Activated CD8-positive, alpha-beta T cell treated with anti-CD3 and anti-CD28 coated beads for 36 hours (primary cell): Measurements from ENCODE around the gene ZC3H12A. TPM values are rescaled to one million over a fixed set of nuclear protein-coding genes. Genes with fewer than 3 reads are reported as not detected.

Experiments
- ATAC-seq: fragments of 200-7000 bp; cut with Tn5 transposase; one replicate; pipeline ENCODE4 v1.10.0; 2021; ENCODE audit warnings: mild to moderate bottlenecking, moderate library complexity
- CTCF ChIA-PET: fragments of 350-600 bp; sonication (Branson Sonifier 250); formaldehyde crosslinking; loops from one replicate; lab custom pipeline; 2021; ENCODE audit warnings: antibody characterized with exemption; lab: Charles Lee
- POLR2A ChIA-PET: fragments of 350-600 bp; sonication (Branson Sonifier 250); formaldehyde crosslinking; loops from one replicate; lab custom pipeline; 2021; ENCODE audit warnings: antibody characterized with exemption; lab: Charles Lee
- DNase-seq: peaks from one replicate; pipeline ENCODE4 v3.0.0-alpha.2; 2020
- H3K27ac Mint-ChIP-seq: one replicate; pipeline ENCODE4 v1.8.0; 2021; ENCODE audit warnings: mild to moderate bottlenecking, mixed read lengths
- H3K27me3 Mint-ChIP-seq: one replicate; pipeline ENCODE4 v1.8.0; 2021; ENCODE audit warnings: mixed read lengths
- H3K36me3 Mint-ChIP-seq: one replicate; pipeline ENCODE4 v1.8.0; 2021; ENCODE audit warnings: low read depth, mixed read lengths
- H3K4me1 Mint-ChIP-seq: one replicate; pipeline ENCODE4 v1.8.0; 2021; ENCODE audit warnings: low read depth, mixed read lengths
- H3K4me3 Mint-ChIP-seq: one replicate; pipeline ENCODE4 v1.8.0; 2021; ENCODE audit warnings: mild to moderate bottlenecking, moderate library complexity, mixed read lengths
- H3K9me3 Mint-ChIP-seq: one replicate; pipeline ENCODE4 v1.8.0; 2021; ENCODE audit warnings: mixed read lengths
- intact Hi-C: fragments of 100-400 bp; cut with micrococcal nuclease; formaldehyde crosslinking; loops from one replicate; pipeline ENCODE4 v1.10.0; 2022
- total RNA-seq, 2 experiments: library from RNA; stranded (reverse); gene quantifications; one replicate each; pipeline ENCODE4 v1.2.3, GENCODE V29; 2021
- TF ChIP-seq, protein P1 (sequence below): fragments of 200-600 bp; IDR thresholded peaks from one replicate; pipeline ENCODE4 v1.8.0; 2022; ENCODE audit warnings: antibody characterized with exemption, mild to moderate bottlenecking

The ZC3H12A gene
- total RNA-seq, 2 experiments from 2014 or later = 20.4 to 20.5 TPM

GRCh38 chr1:37449936-37450335 is 24.4 kb upstream of the ZC3H12A start:
- H3K36me3 Mint-ChIP-seq = peaks cover 1% of the 10 kb centered on the region
- no peak overlapping the region for H3K4me3 Mint-ChIP-seq
- no peaks in the 10 kb centered on the region for H3K9me3 Mint-ChIP-seq
- ChIA-PET CTCF (interaction anchor here (0.9 to 21.0 kb wide), 4 partner anchors 16 to 219 kb away, joined by 3 to 380 read pairs (median 10); no protein-coding TSS in a partner anchor), POLR2A (interaction anchor here (0.6 to 2.0 kb wide), 4 partner anchors 13 to 238 kb away, joined by 3 to 7 read pairs (median 4); partner anchors contain the start of gene ZC3H12A)
- intact Hi-C loops = no loop called here
- DNase-seq (peak; percentile 69), ATAC-seq (peak; percentile 73)
- TF ChIP-seq, protein P1, sequence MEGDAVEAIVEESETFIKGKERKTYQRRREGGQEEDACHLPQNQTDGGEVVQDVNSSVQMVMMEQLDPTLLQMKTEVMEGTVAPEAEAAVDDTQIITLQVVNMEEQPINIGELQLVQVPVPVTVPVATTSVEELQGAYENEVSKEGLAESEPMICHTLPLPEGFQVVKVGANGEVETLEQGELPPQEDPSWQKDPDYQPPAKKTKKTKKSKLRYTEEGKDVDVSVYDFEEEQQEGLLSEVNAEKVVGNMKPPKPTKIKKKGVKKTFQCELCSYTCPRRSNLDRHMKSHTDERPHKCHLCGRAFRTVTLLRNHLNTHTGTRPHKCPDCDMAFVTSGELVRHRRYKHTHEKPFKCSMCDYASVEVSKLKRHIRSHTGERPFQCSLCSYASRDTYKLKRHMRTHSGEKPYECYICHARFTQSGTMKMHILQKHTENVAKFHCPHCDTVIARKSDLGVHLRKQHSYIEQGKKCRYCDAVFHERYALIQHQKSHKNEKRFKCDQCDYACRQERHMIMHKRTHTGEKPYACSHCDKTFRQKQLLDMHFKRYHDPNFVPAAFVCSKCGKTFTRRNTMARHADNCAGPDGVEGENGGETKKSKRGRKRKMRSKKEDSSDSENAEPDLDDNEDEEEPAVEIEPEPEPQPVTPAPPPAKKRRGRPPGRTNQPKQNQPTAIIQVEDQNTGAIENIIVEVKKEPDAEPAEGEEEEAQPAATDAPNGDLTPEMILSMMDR = no peak
- H3K27me3 Mint-ChIP-seq = no peaks in the 10 kb centered on the region
- H3K27ac Mint-ChIP-seq = peak overlapping the region; percentile 5
- H3K4me1 Mint-ChIP-seq = peaks cover 11% of the 10 kb centered on the region

DNA sequence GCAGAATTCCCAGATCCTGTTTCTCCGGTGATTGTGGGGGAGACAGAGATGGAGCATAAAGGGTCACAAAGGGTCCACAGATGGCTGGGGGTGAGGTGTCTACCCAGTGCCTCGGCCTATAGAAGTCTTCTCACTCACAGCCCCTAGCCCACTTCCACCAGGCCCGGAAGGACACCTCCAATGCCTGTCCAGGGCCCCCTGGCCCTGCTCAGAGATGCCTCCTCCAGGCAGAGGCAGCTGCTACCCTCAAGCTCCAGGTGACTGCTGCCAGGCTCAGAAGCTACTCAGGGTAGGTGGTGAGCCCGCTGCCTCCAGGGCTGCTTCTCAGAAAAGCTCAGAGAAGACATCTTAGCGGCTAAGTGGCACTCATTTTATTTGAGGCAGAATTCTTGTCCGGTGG is 22.0 kb upstream of the ZC3H12A start:
- ChIA-PET CTCF (interaction anchor here (3.9 to 21.0 kb wide), 2 partner anchors 18 to 40 kb away, joined by 18 to 380 read pairs; no protein-coding TSS in a partner anchor), POLR2A (interaction anchor here (0.6 to 1.2 kb wide), 2 partner anchors 35 to 38 kb away, joined by 3 read pairs; no protein-coding TSS in a partner anchor)
- Mint-ChIP-seq H3K27me3 (no peaks in the 10 kb centered on the region), H3K4me3 (no peak overlapping the region), H3K9me3 (no peaks in the 10 kb centered on the region), H3K27ac (no peak overlapping the region), H3K4me1 (peaks cover 13% of the 10 kb centered on the region), H3K36me3 (peaks cover 3% of the 10 kb centered on the region)
- TF ChIP-seq, protein P1 = no peak
- ATAC-seq (no peak), DNase-seq (no peak)
- intact Hi-C loops = no loop called here

- Mint-ChIP-seq H3K36me3 (peaks cover 3% of the 10 kb centered on the region), H3K4me1 (peaks cover 16% of the 10 kb centered on the region), H3K4me3 (no peak overlapping the region), H3K27me3 (no peaks in the 10 kb centered on the region), H3K27ac (no peak overlapping the region), H3K9me3 (no peaks in the 10 kb centered on the region)
- TF ChIP-seq, protein P1 = no peak
- ATAC-seq = no peak
- POLR2A ChIA-PET = interaction anchor here (0.9 to 1.1 kb wide), 2 partner anchors 30 to 33 kb away, joined by 3 to 4 read pairs; no protein-coding TSS in a partner anchor
- no peak for DNase-seq
- CTCF ChIA-PET = interaction anchor here (0.7 to 21.0 kb wide), 10 partner anchors 10 to 229 kb away, joined by 3 to 380 read pairs (median 12); partner anchors contain the start of genes MEAF6 and ZC3H12A
- intact Hi-C loops = loop anchor here (2.0 kb wide), 1 partner anchor 33 kb away; no protein-coding TSS in a partner anchor
Measured at GRCh38 chr1:37453647-37454046, 20.7 kb upstream of the ZC3H12A start.

DNA sequence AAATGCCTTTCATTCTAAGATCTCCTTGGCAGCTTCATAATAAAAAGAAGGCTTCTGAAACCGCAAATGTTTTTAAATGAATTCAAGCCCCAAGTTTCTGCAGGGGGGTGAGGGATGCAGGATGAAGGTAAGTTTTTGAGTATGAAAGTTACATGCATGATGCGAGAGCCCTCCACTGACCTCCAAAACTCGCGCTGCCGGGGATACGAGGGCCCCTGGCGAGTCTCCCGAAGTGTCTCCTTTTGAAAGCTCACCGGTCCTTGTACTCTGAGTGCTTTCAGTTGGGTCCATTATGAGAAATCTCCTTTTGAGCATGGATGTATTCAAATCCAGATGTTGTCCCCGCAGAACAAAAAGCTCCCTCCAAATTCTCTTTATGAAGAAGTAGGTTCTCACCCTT is 18.9 kb upstream of the ZC3H12A start:
- Mint-ChIP-seq H3K27me3 (no peaks in the 10 kb centered on the region), H3K4me3 (no peak overlapping the region), H3K36me3 (peaks cover 3% of the 10 kb centered on the region), H3K27ac (no peak overlapping the region), H3K4me1 (peaks cover 8% of the 10 kb centered on the region), H3K9me3 (no peaks in the 10 kb centered on the region)
- TF ChIP-seq, protein P1 = no peak
- DNase-seq (no peak), ATAC-seq (no peak)
- intact Hi-C loops = loop anchor here (2.0 kb wide), 1 partner anchor 31 kb away; no protein-coding TSS in a partner anchor
- CTCF ChIA-PET = interaction anchor here (0.7 to 21.0 kb wide), 12 partner anchors 10 to 1031 kb away, joined by 3 to 380 read pairs (median 10); partner anchors contain the start of genes MEAF6 and ZC3H12A
- POLR2A ChIA-PET = interaction anchor here (0.5 to 2.4 kb wide), 4 partner anchors 10 to 31 kb away, joined by 3 to 12 read pairs (median 4); no protein-coding TSS in a partner anchor

GRCh38 chr1:37456614-37457013 is 17.8 kb upstream of the ZC3H12A start:
- ChIA-PET CTCF (interaction anchor here (0.9 to 21.0 kb wide), 6 partner anchors 9 to 226 kb away, joined by 3 to 380 read pairs (median 33); partner anchors contain the start of gene ZC3H12A), POLR2A (interaction anchor here (0.6 to 2.4 kb wide), 4 partner anchors 30 to 229 kb away, joined by 3 to 12 read pairs (median 4); no protein-coding TSS in a partner anchor)
- ATAC-seq = no peak

More at GRCh38 chr1:37456614-37457013, 17.8 kb upstream of the ZC3H12A start:
- no peak for DNase-seq
- intact Hi-C loops = no loop called here
- TF ChIP-seq, protein P1 = no peak
- Mint-ChIP-seq H3K27ac (no peak overlapping the region), H3K4me1 (peaks cover 7% of the 10 kb centered on the region), H3K27me3 (no peaks in the 10 kb centered on the region), H3K36me3 (peaks cover 3% of the 10 kb centered on the region), H3K4me3 (no peak overlapping the region), H3K9me3 (no peaks in the 10 kb centered on the region)
